ENCODE measurements around the gene TTLL1.
A peak's percentile ranks its signal among the peaks of the same experiment; 100 is the strongest.

TTLL1 gene

DNA sequence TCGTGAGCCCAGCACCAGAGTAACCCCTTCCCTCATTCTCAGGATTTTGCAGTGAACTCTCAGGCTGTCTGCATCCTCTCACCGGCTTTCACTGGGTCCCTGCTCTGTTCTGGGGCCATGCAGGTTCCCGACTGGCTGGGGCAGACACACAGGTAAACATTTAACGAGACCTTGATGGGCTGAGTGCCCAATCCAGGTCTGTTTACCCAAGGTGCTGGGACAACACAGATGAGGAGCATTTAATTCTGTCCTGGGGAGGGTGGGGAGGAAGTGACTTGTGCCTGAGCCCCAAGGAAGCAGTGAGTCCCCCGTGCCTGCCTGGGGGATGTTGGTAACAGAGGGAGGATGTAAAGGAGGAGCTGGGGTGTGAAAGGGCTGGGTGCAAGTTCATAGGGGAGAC lies 25.8 kb upstream of the TTLL1 start:
- no peak for DNase-seq
- H3K4me3 ChIP-seq = no peak overlapping the region
- TF ChIP-seq, protein P1, sequence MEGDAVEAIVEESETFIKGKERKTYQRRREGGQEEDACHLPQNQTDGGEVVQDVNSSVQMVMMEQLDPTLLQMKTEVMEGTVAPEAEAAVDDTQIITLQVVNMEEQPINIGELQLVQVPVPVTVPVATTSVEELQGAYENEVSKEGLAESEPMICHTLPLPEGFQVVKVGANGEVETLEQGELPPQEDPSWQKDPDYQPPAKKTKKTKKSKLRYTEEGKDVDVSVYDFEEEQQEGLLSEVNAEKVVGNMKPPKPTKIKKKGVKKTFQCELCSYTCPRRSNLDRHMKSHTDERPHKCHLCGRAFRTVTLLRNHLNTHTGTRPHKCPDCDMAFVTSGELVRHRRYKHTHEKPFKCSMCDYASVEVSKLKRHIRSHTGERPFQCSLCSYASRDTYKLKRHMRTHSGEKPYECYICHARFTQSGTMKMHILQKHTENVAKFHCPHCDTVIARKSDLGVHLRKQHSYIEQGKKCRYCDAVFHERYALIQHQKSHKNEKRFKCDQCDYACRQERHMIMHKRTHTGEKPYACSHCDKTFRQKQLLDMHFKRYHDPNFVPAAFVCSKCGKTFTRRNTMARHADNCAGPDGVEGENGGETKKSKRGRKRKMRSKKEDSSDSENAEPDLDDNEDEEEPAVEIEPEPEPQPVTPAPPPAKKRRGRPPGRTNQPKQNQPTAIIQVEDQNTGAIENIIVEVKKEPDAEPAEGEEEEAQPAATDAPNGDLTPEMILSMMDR (IDR thresholded peaks at IDR 0.05) = no peak
- intact Hi-C loops (cut with DNase I; ENCODE audit: low total_unique reads) = no loop called here
- H3K27me3 ChIP-seq = peaks cover 0 to 71% of the 10 kb centered on the region in 2 donors
- peaks cover 5 to 19% (median 18%) of the 10 kb centered on the region in 4 donors for H3K4me1 ChIP-seq
- no peak overlapping the region for H3K27ac ChIP-seq
- no peaks in the 10 kb centered on the region for H3K36me3 ChIP-seq
- H3K9me3 ChIP-seq = no peaks in the 10 kb centered on the region

DNA sequence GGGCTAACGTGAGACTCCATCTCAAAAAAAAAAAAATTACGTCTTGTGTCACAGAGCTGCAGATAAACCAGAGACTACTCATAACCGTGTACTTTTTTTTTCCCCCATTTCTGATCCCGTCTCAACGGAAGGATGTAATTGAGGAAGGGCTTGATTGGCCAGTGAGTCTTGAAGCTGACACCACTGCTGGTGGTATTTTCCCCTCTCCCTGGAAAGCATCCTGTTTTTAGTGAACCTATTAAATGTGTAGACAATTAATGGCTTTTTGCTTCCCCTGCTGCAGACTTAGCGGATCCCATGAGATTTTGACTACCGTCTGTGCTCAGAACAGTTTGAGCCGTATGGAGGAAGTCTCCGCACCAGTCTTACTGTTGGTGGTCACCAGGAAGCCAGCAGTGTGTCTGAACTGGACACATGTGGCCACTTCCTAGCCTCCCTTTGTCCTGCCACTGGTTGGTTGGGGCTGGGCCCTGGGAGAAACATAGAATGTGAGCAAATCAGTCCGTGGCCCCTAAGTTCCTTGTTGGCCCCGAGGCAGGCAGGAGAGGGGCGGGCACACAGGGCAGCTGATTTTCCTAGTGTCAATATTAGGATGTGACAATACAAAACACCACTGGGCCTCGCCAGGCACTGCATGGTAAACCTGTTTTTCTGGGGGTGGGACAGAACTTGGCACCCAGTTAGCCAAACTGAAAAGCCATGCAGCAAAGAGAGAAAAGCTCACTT lies 24.5 kb upstream of the TTLL1 start:
- Histone ChIP-seq H3K4me1 (peaks cover 5 to 20% (median 19%) of the 10 kb centered on the region in 4 donors), H3K36me3 (no peaks in the 10 kb centered on the region), H3K9me3 (no peaks in the 10 kb centered on the region), H3K27ac (no peak overlapping the region), H3K4me3 (no peak overlapping the region), H3K27me3 (peaks cover 0 to 72% of the 10 kb centered on the region in 2 donors)
- intact Hi-C loops (cut with DNase I; ENCODE audit: low total_unique reads) = no loop called here
- TF ChIP-seq, protein P1 (IDR thresholded peaks at IDR 0.05) = no peak
- DNase-seq = no peak

DNA sequence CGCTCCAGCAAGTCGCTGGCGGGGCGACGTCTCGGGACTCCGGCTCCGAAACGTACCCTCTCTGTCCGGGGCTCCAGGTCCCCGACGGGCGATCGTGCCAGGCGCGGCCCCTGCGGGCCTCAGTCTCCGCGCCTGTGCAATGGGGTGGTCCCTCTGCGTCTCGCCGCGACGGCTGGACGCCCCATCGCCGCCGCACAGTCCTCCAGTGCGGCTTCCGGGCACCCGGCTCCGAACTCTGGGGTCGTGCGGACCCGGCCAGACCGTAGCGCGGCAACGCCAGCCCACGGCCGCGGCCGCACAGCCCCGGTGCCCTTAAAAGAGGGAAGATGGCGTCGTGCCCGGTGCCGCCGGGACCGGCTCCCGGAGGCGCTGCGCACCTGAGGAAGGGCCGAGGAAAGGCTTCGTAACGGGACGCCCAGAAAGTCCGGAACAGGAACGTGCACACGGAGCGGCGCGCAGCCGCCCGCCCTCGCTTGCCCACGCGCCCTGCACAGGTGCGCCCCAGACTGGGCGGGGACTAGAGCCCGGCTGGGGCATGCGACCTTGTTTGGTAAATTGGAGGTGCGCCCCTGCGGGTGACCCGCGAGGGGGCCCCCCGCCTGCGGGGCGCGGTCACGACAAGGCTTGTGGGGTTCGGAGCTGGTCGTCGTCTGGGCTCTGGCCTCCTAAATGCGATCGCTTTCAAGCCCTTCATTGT lies 21.9 kb upstream of the TTLL1 start:
- Histone ChIP-seq H3K27me3 (peaks cover 0 to 60% of the 10 kb centered on the region in 2 donors), H3K9me3 (no peaks in the 10 kb centered on the region), H3K4me1 (peaks cover 5 to 20% (median 19%) of the 10 kb centered on the region in 4 donors), H3K27ac (no peak overlapping the region), H3K4me3 (peak overlapping the region; percentile 45 to 61), H3K36me3 (no peaks in the 10 kb centered on the region)
- TF ChIP-seq, protein P1 (IDR thresholded peaks at IDR 0.05) = no peak
- intact Hi-C loops (cut with DNase I; ENCODE audit: low total_unique reads) = no loop called here
- DNase-seq = no peak

DNA sequence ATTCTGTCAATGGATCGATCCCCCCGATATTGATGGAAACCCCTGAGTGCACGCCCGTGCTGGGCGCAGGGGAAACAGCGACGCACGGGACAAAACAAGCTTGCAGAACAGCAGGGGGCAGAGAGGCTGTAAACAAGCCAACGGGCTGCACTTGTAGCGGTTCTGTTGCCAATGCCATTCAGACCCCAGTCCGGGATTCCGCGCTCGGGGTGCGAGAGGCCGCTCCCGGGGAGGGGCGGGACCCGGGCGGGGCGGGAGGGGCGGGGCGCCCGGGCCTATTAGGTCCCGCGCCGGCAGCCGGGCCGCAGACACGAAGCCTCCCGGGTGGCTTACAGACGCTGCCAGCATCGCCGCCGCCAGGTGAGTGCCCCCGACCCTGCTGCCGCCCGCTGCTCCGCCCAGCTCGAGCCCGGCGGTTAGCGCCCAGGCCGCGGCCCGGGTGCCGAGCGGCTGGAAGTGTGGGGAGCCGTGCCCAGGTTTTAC lies 21.3 kb upstream of the TTLL1 start, which contains the start of gene BIK:
BIK (plus strand) TSS at position 307 of the 483 bp plus-strand sequence. CDS start 13,273 bp downstream, outside the sequence.
- peaks cover 0 to 54% of the 10 kb centered on the region in 2 donors for H3K27me3 ChIP-seq
- intact Hi-C loops (cut with DNase I; ENCODE audit: low total_unique reads) = no loop called here
- no peaks in the 10 kb centered on the region for H3K9me3 ChIP-seq
- H3K4me1 ChIP-seq = peaks cover 5 to 20% (median 19%) of the 10 kb centered on the region in 4 donors
- TF ChIP-seq, protein P1 (IDR thresholded peaks at IDR 0.05) = peak in 1 of 2 experiments; percentile 17
- H3K36me3 ChIP-seq = no peaks in the 10 kb centered on the region
- H3K4me3 ChIP-seq = peak within 1 kb of the TSS; percentile 45 to 61
- no peak within 1 kb of the TSS for H3K27ac ChIP-seq
- peak in 1 of 2 donors; percentile 39 for DNase-seq

DNA sequence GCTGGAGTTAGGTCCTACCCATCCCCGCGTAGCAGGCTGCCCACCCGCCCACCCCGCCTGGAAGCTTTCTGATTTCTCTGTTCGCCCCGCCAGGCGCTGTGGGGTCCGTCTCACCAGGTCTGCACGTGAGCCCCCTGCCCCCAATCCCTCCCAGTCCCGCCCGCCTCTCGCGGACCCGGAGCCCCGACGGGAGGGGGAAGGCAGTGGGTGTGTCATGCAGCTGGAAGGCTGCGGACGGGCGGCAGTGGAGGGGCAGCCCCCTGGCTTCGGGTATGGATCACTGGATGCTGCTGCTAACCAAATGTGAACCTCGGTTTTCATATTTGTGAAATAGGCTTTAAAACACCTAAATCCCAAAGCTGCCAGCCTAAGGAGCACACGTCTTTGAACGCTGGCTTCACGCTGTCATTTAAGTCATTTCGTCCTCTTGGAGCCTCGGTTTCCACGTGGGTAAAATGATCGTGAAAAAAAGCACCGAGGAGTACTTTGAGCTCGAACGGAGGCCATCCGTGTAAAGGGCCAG lies 20.8 kb upstream of the TTLL1 start:
- no peaks in the 10 kb centered on the region for H3K9me3 ChIP-seq
- TF ChIP-seq, protein P1 (IDR thresholded peaks at IDR 0.05) = no peak
- no peak overlapping the region for H3K27ac ChIP-seq
- intact Hi-C loops (cut with DNase I; ENCODE audit: low total_unique reads) = no loop called here
- H3K4me1 ChIP-seq = peaks cover 5 to 20% (median 19%) of the 10 kb centered on the region in 4 donors
- H3K27me3 ChIP-seq = peaks cover 0 to 49% of the 10 kb centered on the region in 2 donors
- no peak for DNase-seq
- H3K36me3 ChIP-seq = no peaks in the 10 kb centered on the region
- peak overlapping the region; percentile 45 to 61 for H3K4me3 ChIP-seq
